Large intestine (tissue), 3 donors: Measurements from ENCODE around the gene DNAH8. TPM values are rescaled to one million over a fixed set of nuclear protein-coding genes. Genes with fewer than 3 reads are reported as not detected.

Source experiments
- DNase-seq, 2 donors: peaks; one replicate each; pipeline versions ENCODE4 v3.0.0 to v3.0.0-alpha.2; 2013
- H3K27ac ChIP-seq: one replicate; pipeline ENCODE4 v1.5.1; 2013; ENCODE audit warnings: low read length
- H3K27me3 ChIP-seq: 2 replicates; pipeline ENCODE4 v1.6.1; 2013; ENCODE audit warnings: low read length; ENCODE audit not compliant: control insufficient read depth, insufficient read depth
- H3K36me3 ChIP-seq: 2 replicates; pipeline ENCODE4 v1.6.1; 2013; ENCODE audit warnings: low read length; ENCODE audit not compliant: control insufficient read depth, insufficient read depth
- H3K4me1 ChIP-seq: one replicate; pipeline ENCODE4 v1.6.1; 2013; ENCODE audit warnings: low read length; ENCODE audit not compliant: control insufficient read depth, insufficient read depth
- H3K4me3 ChIP-seq: one replicate; pipeline ENCODE4 v1.5.1; 2013; ENCODE audit warnings: low read length
- H3K9me3 ChIP-seq: one replicate; pipeline ENCODE4 v1.6.1; 2013; ENCODE audit warnings: mild to moderate bottlenecking, low read depth, low read length, moderate library complexity; ENCODE audit not compliant: control insufficient read depth
- WGBS: methylation state at CpG from one replicate; pipeline ENCODE4 v1.1.5; 2013; ENCODE audit warnings: low lambda C conversion rate; ENCODE audit not compliant: insufficient coverage; 5-methylcytosine and 5-hydroxymethylcytosine counted together
- polyA plus RNA-seq: library from polyadenylated mRNA; unstranded; fragments of 120-200 nt; gene quantifications from one replicate; pipeline ENCODE4 v1.2.1, GENCODE V29; 2013

Gene DNAH8
- polyA plus RNA-seq, 1 donor = 0.01 TPM

DNA sequence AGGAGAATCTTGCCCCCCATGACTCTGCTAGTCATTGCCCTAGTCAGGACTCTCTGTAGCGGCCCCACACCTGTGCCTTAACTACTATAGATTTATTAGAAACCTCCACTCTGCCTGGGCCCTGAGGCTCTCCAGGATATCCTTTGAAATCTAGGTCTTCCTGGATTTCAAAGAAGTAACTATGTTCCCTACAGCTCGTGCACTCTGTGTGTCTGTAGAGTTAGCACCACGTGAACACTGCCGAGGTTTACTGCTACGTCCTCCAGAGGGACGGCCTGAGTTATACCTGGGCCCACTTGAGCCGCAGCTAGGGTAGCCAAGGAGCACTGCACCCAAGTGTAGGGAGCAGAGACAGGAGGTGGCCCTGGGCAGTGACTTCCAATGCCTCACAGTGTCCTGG lies 353.3 kb downstream of the DNAH8 start:
- no peaks in the 10 kb centered on the region for H3K36me3 ChIP-seq
- no CpG with 5 or more reads among the region's 7 CpGs for WGBS
- H3K4me1 ChIP-seq = peaks cover 14% of the 10 kb centered on the region
- no peaks in the 10 kb centered on the region for H3K27me3 ChIP-seq
- DNase-seq = no peak
- no peak overlapping the region for H3K27ac ChIP-seq
- no peaks in the 10 kb centered on the region for H3K9me3 ChIP-seq
- no peak overlapping the region for H3K4me3 ChIP-seq

DNA sequence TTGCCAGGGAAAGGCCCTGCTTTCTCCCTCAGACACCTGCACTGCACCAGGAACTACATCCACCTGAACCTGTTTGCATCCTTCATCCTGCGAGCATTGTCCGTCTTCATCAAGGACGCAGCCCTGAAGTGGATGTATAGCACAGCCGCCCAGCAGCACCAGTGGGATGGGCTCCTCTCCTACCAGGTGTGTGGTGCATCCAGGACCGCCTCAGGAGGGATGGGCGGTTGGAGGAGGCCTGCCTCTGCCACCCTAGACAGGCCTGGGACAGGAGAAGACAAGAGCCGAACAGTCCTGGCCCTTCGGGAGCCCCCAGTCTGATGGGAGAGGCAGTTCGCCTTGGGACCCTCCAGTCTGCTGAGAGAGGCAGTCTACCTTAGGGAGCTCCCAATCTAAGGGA lies 357.7 kb downstream of the DNAH8 start:
- H3K27me3 ChIP-seq = no peaks in the 10 kb centered on the region
- no CpG with 5 or more reads among the region's 9 CpGs for WGBS
- DNase-seq = no peak
- H3K4me1 ChIP-seq = no peaks in the 10 kb centered on the region
- no peaks in the 10 kb centered on the region for H3K36me3 ChIP-seq
- no peaks in the 10 kb centered on the region for H3K9me3 ChIP-seq
- no peak overlapping the region for H3K27ac ChIP-seq
- H3K4me3 ChIP-seq = no peak overlapping the region

DNA sequence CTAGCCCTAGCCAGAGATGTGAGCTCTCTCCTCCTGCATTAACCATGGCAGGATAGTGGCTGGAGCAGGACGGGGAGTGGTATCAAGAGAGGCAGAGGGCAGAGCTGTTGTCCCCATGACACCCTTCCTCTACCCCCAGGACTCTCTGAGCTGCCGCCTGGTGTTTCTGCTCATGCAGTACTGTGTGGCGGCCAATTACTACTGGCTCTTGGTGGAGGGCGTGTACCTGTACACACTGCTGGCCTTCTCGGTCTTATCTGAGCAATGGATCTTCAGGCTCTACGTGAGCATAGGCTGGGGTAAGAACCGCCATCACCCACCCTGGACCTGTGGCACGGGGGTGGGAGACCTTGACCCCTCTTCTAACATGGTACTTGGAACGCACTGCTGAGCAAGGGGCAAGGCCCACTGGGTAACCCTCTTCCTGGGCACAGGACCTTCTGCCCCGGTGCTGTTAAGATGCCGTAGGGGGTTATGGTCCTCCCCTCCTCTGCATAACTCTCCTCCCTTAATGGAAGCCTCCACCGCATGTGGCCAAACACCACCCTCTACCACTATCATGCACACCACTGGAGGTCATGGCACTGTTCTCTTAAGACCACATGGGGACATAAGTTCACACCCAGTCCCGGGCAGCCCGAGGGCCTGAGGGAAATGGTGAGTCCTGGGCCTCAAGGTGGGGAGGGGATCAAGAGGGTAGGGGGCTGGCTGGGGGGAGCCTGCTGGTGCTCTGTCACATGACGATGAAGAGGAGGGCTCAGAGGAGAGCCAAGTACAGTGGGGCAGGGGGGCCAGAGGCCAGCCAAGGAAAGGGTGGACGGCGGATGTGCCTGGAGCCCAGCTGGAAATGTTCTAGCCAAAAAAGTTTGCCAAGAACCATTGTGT lies 358.6 kb downstream of the DNAH8 start:
- H3K4me3 ChIP-seq = no peak overlapping the region
- no peaks in the 10 kb centered on the region for H3K9me3 ChIP-seq
- no peak overlapping the region for H3K27ac ChIP-seq
- no peaks in the 10 kb centered on the region for H3K27me3 ChIP-seq
- no peak for DNase-seq
- H3K4me1 ChIP-seq = no peaks in the 10 kb centered on the region
- no CpG with 5 or more reads among the region's 17 CpGs for WGBS
- no peaks in the 10 kb centered on the region for H3K36me3 ChIP-seq

DNA sequence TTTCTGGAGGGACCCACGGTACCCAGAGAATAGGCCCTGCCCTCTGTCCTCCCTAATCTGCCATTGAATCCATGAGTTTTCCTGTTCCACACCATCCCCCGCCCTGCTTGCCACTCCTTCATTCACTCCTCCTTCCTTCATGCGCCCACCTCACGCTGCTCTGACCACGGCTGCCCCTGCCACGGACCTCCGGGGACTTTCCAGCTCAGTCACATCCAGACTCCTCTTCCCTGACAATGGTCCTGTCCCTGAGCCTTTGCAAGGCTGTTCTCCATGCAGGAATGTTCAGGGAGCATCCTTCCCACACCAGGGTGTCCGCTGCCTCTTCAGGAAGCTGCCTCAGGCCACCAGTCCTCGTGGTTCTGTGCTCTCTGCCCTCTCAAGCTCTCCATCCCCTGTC lies 359.4 kb downstream of the DNAH8 start:
- H3K36me3 ChIP-seq = no peaks in the 10 kb centered on the region
- no peak overlapping the region for H3K27ac ChIP-seq
- H3K4me1 ChIP-seq = no peaks in the 10 kb centered on the region
- H3K4me3 ChIP-seq = no peak overlapping the region
- no peak for DNase-seq
- no CpG with 5 or more reads among the region's 9 CpGs for WGBS
- no peaks in the 10 kb centered on the region for H3K27me3 ChIP-seq
- H3K9me3 ChIP-seq = no peaks in the 10 kb centered on the region

DNA sequence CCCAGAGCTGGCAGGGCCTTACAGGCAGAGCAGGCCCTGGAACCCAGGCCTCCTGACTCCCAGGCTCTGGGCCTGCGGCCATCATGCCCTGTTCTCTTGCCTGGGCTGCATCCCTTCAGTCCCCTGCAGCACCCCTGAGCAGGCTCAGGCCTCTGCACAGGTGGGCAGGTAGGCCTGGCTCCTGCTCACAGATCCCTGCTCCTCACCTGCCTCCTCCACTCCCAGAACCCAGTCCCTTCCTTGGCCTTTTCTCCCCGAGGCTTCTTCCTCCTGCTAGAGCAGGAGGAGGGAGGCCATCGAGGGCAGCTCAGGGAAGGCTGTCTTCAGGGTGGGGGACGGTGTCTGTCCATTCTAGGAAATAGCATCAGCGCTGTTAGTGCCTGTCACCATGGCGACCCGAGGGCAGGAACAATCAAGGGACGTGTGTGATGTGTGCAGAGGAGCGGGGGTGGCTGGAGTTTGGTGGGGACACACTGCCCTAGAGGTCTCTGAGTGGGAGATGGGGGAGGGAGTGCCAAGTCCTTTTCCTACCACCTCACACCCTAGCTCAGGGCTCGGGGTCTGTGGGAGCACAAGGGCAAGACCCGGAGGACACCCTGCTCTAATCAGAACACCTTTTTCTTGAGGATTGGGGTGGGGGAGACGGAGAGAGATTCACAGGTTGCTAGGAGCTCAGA lies 360.0 kb downstream of the DNAH8 start:
- WGBS = no CpG with 5 or more reads among the region's 12 CpGs

DNA sequence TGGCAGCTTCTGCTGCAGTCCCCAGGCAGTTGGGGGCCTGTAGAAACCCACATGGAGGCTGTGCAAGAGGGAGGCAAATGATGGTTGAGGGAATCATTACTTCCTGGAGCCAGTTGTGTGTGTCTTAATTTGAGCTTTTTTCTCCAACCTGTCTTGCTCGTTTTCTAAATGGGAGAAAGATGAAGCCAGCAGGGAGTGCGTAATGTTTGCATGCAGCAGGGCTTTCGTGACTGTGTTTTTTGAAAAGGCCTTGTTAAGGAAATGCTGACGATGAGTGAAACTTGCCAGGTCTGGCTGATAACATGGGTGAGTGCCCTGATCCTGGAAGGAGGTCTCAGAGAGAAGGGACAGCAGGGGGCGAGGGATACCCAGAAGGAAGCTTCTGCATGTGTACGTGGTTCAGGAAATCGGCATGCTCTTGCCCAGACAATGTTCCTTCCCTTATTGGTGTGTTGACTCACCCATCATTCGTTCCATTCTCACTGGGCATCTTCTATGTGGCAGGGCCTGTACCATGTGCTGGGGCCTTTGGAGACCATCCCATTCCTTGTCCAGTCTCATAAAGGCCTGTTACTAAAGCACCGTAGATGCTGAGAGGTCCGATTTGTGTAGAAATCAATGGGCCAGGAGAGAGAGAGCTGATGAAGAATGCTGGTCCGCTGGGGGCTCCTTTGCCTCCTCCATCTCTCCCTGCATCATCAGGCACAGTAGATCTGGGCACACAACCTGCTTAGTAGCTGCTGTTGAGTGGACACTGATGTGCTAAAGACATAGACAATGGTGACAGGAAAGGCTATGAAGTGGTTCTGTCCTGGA lies 360.9 kb downstream of the DNAH8 start:
- H3K27ac ChIP-seq = no peak overlapping the region
- H3K27me3 ChIP-seq = no peaks in the 10 kb centered on the region
- no peak overlapping the region for H3K4me3 ChIP-seq
- no peaks in the 10 kb centered on the region for H3K36me3 ChIP-seq
- H3K4me1 ChIP-seq = no peaks in the 10 kb centered on the region
- WGBS = no CpG with 5 or more reads among the region's 11 CpGs
- no peaks in the 10 kb centered on the region for H3K9me3 ChIP-seq
- DNase-seq = no peak

More for the DNA sequence above, 360.0 kb downstream of the DNAH8 start:
- Histone ChIP-seq H3K36me3 (no peaks in the 10 kb centered on the region), H3K27ac (no peak overlapping the region), H3K9me3 (no peaks in the 10 kb centered on the region), H3K4me3 (no peak overlapping the region), H3K4me1 (no peaks in the 10 kb centered on the region), H3K27me3 (no peaks in the 10 kb centered on the region)
- DNase-seq = no peak

DNA sequence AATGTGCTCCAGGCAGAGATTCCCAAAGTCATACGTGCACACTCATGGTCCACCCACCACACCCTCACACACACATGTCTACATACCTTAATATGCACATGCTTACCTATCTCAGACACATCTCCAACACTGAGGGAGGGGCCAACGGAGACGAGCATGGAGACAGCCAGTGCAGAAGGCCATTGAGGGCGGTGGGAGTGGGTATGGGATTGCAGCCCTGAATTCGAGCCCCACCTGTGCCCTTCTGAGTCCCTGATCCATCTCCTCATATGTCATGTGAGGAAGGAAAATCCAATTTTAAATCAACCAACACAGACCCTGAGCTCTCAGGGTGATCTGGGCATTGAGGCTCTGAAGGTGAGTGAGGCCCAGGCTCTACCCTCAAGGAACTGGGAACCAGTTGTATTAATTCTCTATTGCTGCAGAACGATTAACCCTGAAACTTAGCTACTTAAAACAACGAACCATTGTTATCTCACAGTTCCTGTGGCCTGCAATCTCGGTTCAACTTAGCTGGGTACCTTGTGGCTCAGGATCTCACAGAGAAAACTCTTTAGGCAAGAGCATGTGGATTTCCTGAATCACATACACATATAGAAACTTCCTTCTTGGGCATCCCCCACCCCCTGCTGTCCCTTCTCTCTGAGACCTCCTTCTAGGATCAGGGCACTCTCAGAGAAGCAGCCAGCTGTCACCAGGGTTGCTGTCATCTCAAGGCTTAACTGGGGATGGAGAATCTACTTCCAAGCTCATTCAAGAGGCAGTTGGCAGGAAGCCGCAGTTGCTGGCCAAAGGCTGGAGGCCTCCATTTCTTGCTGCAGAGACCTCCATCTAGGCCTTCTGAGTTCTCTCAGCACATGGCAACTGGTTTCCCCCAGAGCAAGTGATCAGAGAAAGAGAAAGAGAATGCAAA lies 361.8 kb downstream of the DNAH8 start:
- H3K36me3 ChIP-seq = no peaks in the 10 kb centered on the region
- H3K4me3 ChIP-seq = no peak overlapping the region
- H3K27me3 ChIP-seq = no peaks in the 10 kb centered on the region
- no CpG with 5 or more reads among the region's 9 CpGs for WGBS
- no peak overlapping the region for H3K27ac ChIP-seq
- DNase-seq = no peak
- H3K9me3 ChIP-seq = no peaks in the 10 kb centered on the region
- H3K4me1 ChIP-seq = no peaks in the 10 kb centered on the region

DNA sequence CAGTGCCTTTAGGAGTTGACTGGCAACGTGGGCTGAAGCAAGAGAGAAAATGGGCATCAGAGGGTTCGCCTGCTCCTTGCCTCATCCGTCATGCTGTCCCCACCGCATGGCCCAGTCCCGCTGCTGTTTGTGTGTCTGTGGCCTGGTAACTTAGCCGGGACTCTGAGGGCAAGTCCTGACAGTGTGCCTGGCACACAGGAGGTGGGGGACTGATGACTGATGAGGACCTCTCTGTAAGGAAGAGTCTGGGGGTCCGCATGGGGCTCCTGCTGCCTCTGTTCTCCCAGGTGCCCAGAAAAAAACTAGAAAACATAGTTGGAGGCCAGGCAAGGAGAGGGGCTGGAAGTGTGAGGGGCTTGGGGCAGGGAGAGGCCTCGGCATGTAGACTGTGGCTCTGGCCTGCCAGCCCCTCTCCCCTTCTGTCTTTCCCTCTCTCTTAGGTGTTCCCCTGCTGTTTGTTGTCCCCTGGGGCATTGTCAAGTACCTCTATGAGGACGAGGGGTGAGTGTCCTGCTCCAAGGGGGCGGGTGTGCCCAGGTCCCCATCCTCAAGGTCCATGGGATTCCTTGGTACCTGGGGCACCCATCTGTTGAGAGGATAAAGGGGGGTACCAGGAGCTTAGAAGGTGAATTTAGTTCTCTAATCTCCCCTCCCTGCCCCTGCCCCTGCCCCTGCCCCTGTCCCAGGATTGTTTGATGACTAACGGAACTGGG lies 362.9 kb downstream of the DNAH8 start:
- Histone ChIP-seq H3K36me3 (no peaks in the 10 kb centered on the region), H3K27me3 (no peaks in the 10 kb centered on the region), H3K4me1 (no peaks in the 10 kb centered on the region), H3K27ac (no peak overlapping the region), H3K4me3 (no peak overlapping the region), H3K9me3 (no peaks in the 10 kb centered on the region)
- DNase-seq = no peak
- WGBS = no CpG with 5 or more reads among the region's 11 CpGs

DNA sequence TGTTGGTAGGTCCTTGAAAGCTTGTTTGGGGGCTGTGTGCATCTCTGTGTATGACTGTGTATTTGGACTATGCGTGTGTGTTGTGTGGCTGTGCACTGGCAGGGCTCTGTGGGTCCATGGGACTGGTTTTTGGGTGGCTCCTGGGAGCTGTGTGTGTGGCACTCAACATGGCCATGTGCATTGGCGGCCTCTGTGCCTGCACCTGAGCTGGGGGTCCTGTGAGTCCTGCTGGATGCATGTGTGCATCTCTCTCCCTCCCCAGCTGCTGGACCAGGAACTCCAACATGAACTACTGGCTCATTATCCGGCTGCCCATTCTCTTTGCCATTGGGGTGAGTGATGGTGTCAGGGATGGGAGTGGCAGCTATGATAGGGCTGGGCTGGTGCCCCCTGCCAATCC lies 363.6 kb downstream of the DNAH8 start:
- H3K4me3 ChIP-seq = no peak overlapping the region
- no peaks in the 10 kb centered on the region for H3K9me3 ChIP-seq
- H3K36me3 ChIP-seq = no peaks in the 10 kb centered on the region
- no peak for DNase-seq
- no peaks in the 10 kb centered on the region for H3K27me3 ChIP-seq
- no peak overlapping the region for H3K27ac ChIP-seq
- H3K4me1 ChIP-seq = no peaks in the 10 kb centered on the region
- no CpG with 5 or more reads among the region's 3 CpGs for WGBS
